ENCODE measurements around the gene ZDHHC13. TPM values are rescaled to one million over a fixed set of nuclear protein-coding genes. Genes with fewer than 3 reads are reported as not detected.
A peak's percentile ranks its signal among the peaks of the same experiment; 100 is the strongest.

The ZDHHC13 gene
- polyA plus RNA-seq (2013, experiment 1 of 2): 15.2 TPM
- polyA plus RNA-seq (2013, experiment 2 of 2): 13.0 TPM

DNA sequence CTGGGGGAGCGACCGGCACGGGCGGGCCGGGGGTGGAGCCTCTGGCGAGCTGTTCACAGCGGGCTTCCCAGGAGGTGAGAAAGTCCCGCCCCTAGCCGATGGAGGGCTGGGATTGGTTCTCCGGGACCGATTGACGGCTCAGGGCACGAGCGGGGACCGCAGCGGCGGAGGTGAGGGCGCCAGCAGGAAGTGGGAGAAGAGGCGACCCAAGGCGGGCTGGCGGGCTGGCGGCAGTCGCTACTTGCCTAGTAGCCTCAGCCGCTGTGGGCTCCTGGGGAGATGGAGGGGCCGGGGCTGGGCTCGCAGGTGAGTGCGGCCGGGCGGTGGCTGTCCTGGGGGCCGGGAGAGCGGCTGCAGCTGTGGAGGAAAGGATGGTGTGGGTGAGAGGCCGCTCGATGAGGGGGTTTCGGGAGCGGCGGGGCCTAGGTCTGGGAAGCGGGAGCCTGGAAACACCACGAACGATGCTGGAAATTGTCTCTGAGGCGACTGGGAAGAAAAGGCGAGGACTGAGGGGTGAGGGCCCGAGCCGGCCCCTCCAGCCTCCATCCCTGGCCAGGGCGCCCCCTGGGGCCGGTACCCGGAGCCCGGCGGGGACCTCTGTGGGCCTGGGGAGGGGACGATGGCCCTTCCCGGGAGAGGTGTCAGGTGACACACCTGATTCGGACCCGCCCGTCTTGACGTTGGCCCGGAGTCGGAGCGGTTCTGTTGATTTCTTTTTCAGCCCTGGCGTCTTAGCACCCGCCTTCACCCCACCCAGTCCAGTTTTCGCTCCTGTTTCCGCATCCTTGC, at the start of gene ZDHHC13:
ZDHHC13 (plus strand) TSS at position 198 of the 789 bp plus-strand sequence; CDS start at position 280, 82 bp downstream.
- no peaks in the 10 kb centered on the region for H3K9me3 ChIP-seq (ENCODE audit: control insufficient read depth, low read length)
- H3K27ac ChIP-seq (ENCODE audit: low read depth, low read length, severe bottlenecking): no peak within 1 kb of the TSS
- WGBS, 2 experiments (ENCODE audit: insufficient coverage in 2 of 2): 0 to 1% methylated on average over 45 to 52 of the region's 61 CpGs
- H3K4me3 ChIP-seq (ENCODE audit: extremely low read depth, insufficient read depth, low read length, poor library complexity, severe bottlenecking): peak within 1 kb of the TSS; percentile 69
- H3K36me3 ChIP-seq (ENCODE audit: control insufficient read depth, insufficient read depth, low read length): peaks cover 6% of the 10 kb centered on the region
- H3K4me1 ChIP-seq (ENCODE audit: control insufficient read depth, insufficient read depth, low read length, poor library complexity, severe bottlenecking): no peaks in the 10 kb centered on the region

DNA sequence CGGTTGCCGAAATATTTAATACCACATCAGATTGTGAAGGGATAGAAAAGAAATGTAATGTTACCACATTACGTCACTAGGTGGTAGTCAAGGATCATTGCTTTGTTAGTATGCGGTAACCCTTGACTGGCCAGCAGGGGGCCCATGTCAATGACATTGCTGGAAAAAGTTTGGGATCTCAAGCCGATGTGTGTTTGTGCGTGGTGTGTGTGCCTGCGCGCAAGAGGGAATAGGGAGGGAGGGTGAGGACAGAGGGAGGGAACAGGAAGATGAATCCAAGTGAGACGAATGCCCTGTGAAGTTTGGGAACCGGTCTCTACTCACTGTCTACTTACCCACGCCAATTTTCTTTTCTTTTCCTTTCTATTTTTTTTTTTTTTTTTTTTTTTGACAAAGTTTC, 45.7 kb upstream of the ZDHHC13 start:
- no peak overlapping the region for H3K4me3 ChIP-seq (ENCODE audit: extremely low read depth, insufficient read depth, low read length, poor library complexity, severe bottlenecking)
- WGBS, 2 experiments (ENCODE audit: insufficient coverage in 2 of 2): 0 to 7% methylated on average over 2 to 7 of the region's 11 CpGs

GRCh38 chr11:19072464-19072863, 44.5 kb upstream of the ZDHHC13 start:
- H3K36me3 ChIP-seq (ENCODE audit: control insufficient read depth, insufficient read depth, low read length): no peaks in the 10 kb centered on the region
- no peak overlapping the region for H3K27ac ChIP-seq (ENCODE audit: low read depth, low read length, severe bottlenecking)
- H3K4me3 ChIP-seq (ENCODE audit: extremely low read depth, insufficient read depth, low read length, poor library complexity, severe bottlenecking): no peak overlapping the region
- no peaks in the 10 kb centered on the region for H3K4me1 ChIP-seq (ENCODE audit: control insufficient read depth, insufficient read depth, low read length, poor library complexity, severe bottlenecking)
- H3K9me3 ChIP-seq (ENCODE audit: control insufficient read depth, low read length): no peaks in the 10 kb centered on the region
- WGBS, 2 experiments (ENCODE audit: insufficient coverage in 2 of 2): 95 to 98% methylated on average over 4 of the region's 5 CpGs

More for the DNA sequence above, 45.7 kb upstream of the ZDHHC13 start:
- H3K4me1 ChIP-seq (ENCODE audit: control insufficient read depth, insufficient read depth, low read length, poor library complexity, severe bottlenecking): no peaks in the 10 kb centered on the region
- H3K9me3 ChIP-seq (ENCODE audit: control insufficient read depth, low read length): no peaks in the 10 kb centered on the region
- H3K36me3 ChIP-seq (ENCODE audit: control insufficient read depth, insufficient read depth, low read length): no peaks in the 10 kb centered on the region
- H3K27ac ChIP-seq (ENCODE audit: low read depth, low read length, severe bottlenecking): no peak overlapping the region

DNA sequence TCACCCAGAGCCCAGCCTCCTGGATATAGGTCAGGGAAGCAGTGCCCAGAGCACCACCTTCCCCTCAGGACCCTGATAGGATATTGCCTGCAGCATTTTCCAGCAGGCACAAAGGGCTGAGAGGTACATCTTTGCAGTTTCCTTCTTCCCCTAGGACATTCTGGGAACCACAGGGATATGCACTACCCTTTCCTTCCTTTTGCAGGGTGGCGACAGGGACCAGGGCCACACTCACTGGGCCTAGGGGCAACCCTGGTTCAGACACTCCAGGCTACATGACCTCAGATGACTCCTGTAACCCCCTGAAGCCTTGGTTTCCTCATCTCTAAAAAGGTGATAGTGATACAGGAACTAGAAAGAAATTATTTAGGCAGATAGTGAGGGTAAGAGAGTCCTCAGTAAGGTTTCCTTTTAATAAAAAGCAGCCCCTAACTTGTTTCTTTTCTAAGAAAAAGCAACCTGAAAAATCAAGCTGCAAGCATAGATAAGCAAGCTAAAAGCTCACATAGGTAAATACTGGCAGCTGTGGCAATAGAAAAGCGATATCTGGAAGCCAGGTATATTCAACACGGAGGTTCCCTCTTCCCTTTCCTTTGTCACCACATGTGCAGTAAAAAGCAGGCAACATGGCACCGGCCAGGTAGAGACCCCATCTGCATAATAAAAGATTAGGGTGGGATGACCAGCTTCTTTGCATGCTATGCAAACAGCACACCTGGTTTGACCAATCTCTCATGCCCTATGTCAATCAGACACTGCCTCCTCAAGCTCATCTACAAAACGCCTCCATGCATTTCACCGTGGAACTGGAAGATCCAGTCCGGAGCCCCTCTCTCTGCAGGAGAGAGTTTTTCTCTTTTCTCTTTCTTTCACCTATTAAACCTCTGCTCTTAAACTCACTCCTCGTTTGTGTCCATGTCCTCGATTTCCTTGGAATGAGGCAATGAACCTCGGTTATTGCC, 43.2 kb upstream of the ZDHHC13 start:
- Histone ChIP-seq H3K36me3 (ENCODE audit: control insufficient read depth, insufficient read depth, low read length) (no peaks in the 10 kb centered on the region), H3K9me3 (ENCODE audit: control insufficient read depth, low read length) (no peaks in the 10 kb centered on the region), H3K4me1 (ENCODE audit: control insufficient read depth, insufficient read depth, low read length, poor library complexity, severe bottlenecking) (no peaks in the 10 kb centered on the region), H3K27ac (ENCODE audit: low read depth, low read length, severe bottlenecking) (no peak overlapping the region), H3K4me3 (ENCODE audit: extremely low read depth, insufficient read depth, low read length, poor library complexity, severe bottlenecking) (no peak overlapping the region)
- WGBS, 2 experiments (ENCODE audit: insufficient coverage in 2 of 2): 71 to 78% methylated on average over 8 of the region's 10 CpGs

DNA sequence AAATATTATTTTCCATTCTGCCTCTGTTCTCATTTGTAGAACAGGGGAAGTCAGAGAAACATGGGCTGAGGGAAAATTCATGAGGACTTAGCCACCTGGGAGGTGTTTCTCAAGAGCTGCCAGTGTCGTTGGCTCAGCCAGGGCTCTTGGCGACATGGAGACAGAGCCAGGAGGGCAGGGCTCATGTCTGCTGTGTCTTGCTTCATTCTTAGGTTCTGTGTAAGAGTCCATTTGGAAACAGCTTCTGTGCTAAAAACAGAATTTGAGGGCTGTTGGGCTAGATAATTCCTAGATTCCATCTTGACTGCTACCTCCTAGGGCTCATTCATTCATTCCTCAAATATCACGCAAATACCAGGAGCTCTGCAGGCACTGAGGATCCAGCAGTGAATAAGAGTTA, 41.3 kb upstream of the ZDHHC13 start:
- H3K9me3 ChIP-seq (ENCODE audit: control insufficient read depth, low read length): no peaks in the 10 kb centered on the region
- no peak overlapping the region for H3K27ac ChIP-seq (ENCODE audit: low read depth, low read length, severe bottlenecking)
- no peaks in the 10 kb centered on the region for H3K4me1 ChIP-seq (ENCODE audit: control insufficient read depth, insufficient read depth, low read length, poor library complexity, severe bottlenecking)
- no peaks in the 10 kb centered on the region for H3K36me3 ChIP-seq (ENCODE audit: control insufficient read depth, insufficient read depth, low read length)
- H3K4me3 ChIP-seq (ENCODE audit: extremely low read depth, insufficient read depth, low read length, poor library complexity, severe bottlenecking): no peak overlapping the region
- WGBS, 2 experiments (ENCODE audit: insufficient coverage in 2 of 2): 90 to 100% methylated on average over 2 of the region's 3 CpGs

GRCh38 chr11:19076744-19077589, 40.0 kb upstream of the ZDHHC13 start:
- H3K27ac ChIP-seq (ENCODE audit: low read depth, low read length, severe bottlenecking): no peak overlapping the region
- no peaks in the 10 kb centered on the region for H3K9me3 ChIP-seq (ENCODE audit: control insufficient read depth, low read length)
- WGBS, 2 experiments (ENCODE audit: insufficient coverage in 2 of 2): 54 to 81% methylated on average over 7 to 8 of the region's 10 CpGs
- H3K36me3 ChIP-seq (ENCODE audit: control insufficient read depth, insufficient read depth, low read length): no peaks in the 10 kb centered on the region
- H3K4me1 ChIP-seq (ENCODE audit: control insufficient read depth, insufficient read depth, low read length, poor library complexity, severe bottlenecking): no peaks in the 10 kb centered on the region
- H3K4me3 ChIP-seq (ENCODE audit: extremely low read depth, insufficient read depth, low read length, poor library complexity, severe bottlenecking): no peak overlapping the region

DNA sequence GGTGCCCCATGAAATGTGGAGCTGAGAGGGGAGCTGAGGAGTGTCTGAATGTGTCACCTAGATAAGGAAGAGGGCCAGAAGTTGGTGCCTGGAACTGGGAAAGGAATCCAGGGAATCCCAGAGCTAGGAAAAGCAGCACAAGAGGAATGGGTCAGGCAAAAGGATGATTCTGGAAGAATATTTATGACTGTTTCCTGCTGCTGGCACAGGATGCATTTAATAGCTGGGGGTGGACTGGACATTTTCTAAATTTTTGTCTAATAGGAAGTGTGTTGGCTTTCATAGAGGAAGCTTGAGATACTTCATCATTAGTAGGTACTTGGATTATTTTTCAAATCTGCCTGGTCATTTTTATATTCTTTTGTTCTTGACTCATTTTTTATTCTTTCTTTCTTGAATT, 39.0 kb upstream of the ZDHHC13 start:
- Histone ChIP-seq H3K36me3 (ENCODE audit: control insufficient read depth, insufficient read depth, low read length) (no peaks in the 10 kb centered on the region), H3K4me1 (ENCODE audit: control insufficient read depth, insufficient read depth, low read length, poor library complexity, severe bottlenecking) (no peaks in the 10 kb centered on the region), H3K27ac (ENCODE audit: low read depth, low read length, severe bottlenecking) (no peak overlapping the region), H3K4me3 (ENCODE audit: extremely low read depth, insufficient read depth, low read length, poor library complexity, severe bottlenecking) (no peak overlapping the region), H3K9me3 (ENCODE audit: control insufficient read depth, low read length) (no peaks in the 10 kb centered on the region)

DNA sequence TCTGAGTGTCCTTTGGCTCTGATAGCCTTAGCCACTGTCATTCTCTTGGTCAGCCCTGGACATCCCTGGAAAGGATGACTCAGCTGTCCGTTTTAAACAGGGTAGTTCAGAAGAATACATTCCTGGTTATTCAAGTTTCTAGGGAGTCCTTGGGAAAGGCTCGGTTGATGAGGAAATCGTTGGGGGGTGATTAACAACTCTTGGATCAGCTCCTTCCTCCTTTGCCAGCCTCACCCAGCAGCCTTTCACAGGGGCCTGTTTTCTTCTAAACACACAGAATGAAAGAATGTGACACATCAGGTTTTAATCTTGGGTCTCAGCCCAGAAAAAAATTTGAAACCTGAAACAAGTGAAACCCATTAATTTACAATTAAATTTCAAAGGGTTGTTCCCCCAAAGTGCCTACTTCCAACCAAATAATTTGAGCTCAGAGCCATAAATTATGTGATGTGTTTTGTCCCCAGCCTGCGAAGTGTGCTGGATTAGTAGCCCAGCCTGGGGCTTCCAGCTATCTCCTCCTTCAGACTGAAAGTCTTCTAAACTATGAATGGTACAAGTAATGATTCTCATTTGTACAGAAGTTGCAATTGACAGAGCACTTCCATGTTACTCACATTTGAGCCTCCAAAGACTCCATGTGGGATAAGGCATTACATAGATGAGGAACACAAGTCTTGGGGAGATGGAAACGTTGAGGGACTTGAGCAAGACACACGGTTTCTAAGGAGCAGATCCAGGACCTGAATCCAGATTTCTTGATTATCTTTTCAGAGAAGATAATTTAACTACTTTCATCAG, 37.1 kb upstream of the ZDHHC13 start:
- no peaks in the 10 kb centered on the region for H3K36me3 ChIP-seq (ENCODE audit: control insufficient read depth, insufficient read depth, low read length)
- no peaks in the 10 kb centered on the region for H3K4me1 ChIP-seq (ENCODE audit: control insufficient read depth, insufficient read depth, low read length, poor library complexity, severe bottlenecking)
- no peak overlapping the region for H3K4me3 ChIP-seq (ENCODE audit: extremely low read depth, insufficient read depth, low read length, poor library complexity, severe bottlenecking)
- WGBS, 2 experiments (ENCODE audit: insufficient coverage in 2 of 2): 73 to 100% methylated on average over 2 to 4 of the region's 6 CpGs
- no peak overlapping the region for H3K27ac ChIP-seq (ENCODE audit: low read depth, low read length, severe bottlenecking)
- no peaks in the 10 kb centered on the region for H3K9me3 ChIP-seq (ENCODE audit: control insufficient read depth, low read length)

- WGBS, 2 experiments (ENCODE audit: insufficient coverage in 2 of 2): 76 to 93% methylated on average over 4 of the region's 6 CpGs
- Histone ChIP-seq H3K4me1 (ENCODE audit: control insufficient read depth, insufficient read depth, low read length, poor library complexity, severe bottlenecking) (no peaks in the 10 kb centered on the region), H3K9me3 (ENCODE audit: control insufficient read depth, low read length) (no peaks in the 10 kb centered on the region), H3K36me3 (ENCODE audit: control insufficient read depth, insufficient read depth, low read length) (no peaks in the 10 kb centered on the region), H3K27ac (ENCODE audit: low read depth, low read length, severe bottlenecking) (no peak overlapping the region), H3K4me3 (ENCODE audit: extremely low read depth, insufficient read depth, low read length, poor library complexity, severe bottlenecking) (no peak overlapping the region)
These were observed 36.4 kb upstream of the ZDHHC13 start for GRCh38 chr11:19080579-19080993.
